ENCODE data around the gene TBL2.
"Not testable (repeated sequence)": the region's sequence is repeated elsewhere in the genome, so short reads cannot be mapped to it uniquely, and the experiment has no call there.

The TBL2 gene

DNA sequence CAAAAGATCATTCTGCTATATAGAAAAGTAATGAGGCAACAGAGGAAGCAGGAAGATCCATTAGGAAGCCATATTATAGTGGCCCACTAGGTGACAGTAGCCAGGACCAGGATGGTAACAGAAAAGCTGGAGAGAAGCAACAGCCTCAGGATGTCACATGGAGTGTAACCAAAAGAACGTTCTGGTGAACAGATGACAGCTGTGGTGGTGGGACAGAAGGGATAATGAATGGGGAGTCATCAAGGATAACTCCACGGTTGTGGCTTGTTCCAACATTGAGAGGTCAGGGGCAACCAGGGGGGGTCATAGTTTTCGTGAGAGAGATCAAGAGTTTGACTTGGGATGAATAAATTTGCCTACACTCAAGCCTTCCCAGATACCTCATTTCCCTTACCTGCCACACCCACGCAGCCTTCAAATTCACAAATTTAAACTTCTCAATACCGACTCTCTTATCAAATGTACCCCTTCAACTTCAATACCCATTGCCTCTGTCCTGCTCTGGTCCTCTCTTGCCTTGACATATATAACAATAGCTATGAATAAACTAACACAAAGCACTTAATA, 9.3 kb downstream of the TBL2 start:
- no peak for DNase-seq

GRCh38 chr7:73567846-73568685, 10.3 kb downstream of the TBL2 start:
- no peak for DNase-seq

DNA sequence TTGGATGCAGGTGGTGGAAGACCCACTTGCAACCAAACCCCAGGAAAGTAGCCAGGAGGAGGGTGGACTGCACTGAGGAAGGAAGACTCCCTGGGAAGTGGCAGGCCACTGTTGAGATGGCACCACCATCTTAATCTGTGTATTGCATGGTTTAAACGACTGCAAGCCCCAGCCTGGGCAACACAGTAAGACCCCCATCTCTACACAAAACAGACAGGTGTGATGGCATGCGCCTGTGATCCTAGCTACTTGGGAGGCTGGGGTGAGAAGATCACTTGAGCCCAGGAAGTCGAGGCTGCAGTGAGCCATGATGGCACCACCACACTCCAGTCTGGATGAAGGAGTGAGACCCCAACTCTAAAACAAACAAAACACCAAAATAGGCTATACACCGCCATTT, 11.2 kb downstream of the TBL2 start:
- DNase-seq, result no peak

- DNase-seq, result not testable (repeated sequence)
Measured at GRCh38 chr7:73566431-73566830, 11.9 kb downstream of the TBL2 start.

DNA sequence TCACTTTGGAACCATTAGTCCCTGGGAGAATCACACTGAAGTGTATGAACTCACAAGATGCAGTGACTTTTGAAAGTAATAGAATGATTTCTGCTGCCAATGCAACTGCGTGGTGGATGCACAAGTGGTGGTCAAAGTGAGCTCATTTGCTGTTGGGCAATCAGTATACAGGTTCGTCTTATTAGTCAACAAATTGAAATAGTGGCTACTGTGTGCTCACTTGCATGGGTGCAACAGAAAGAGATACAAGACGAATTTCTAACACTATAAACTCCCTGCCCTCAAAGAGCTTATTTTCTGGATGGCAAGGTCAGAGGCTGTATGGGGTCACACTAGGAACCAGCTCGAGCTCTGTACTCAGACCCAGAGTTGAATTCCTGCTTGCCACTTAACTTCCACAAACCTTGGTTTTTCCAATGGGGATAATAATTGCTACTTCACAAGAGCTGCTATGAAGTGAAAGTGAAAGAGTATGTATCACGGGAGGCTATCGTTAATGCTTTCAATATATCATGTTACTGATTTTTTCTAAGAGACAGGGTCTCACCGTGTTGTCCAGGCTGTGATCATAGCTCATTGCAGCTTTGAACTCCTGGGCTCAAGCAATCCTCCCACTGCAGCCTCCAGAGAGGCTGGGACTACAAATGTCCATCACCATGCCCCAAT, 12.6 kb downstream of the TBL2 start:
- no peak for DNase-seq

DNA sequence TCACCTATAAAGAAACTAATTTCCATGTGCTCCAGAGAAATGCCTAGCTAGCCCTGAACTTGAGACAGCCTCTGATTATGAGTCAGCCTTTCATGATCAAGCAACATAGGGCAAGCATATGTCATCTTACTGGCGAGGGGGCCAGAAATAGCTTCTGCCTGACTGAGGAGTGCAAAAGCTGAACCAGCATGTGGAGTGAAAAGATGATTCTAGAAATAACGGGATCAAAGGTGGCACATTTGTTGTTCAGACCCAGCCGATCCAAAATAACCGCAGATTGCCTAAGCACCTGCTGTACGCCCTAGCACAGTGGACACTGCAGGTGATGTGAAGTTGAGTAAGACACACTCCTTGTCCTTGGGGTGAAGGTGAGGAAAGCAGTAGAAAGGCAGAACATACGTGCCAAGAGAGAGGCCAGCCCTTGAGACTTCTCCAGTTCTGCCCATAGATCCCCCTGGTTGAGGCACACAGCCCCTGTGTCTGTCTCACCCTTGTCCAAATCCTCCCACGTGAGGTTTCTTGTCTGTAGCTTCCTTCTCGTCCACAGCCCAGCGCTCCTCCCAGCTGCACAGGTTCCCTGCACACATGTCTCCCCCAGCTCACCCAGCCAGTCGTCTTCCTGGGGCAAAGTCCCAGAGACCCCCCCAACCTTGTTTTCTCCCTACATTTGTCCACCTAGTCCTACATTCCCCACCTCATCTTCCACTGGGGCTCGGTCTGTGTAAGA, 18.1 kb downstream of the TBL2 start:
- DNase-seq, result no peak

GRCh38 chr7:73557397-73558257, 20.8 kb downstream of the TBL2 start, which contains the start of gene BCL7B:
Gene BCL7B, minus strand, starts transcription at chr7:73557690. Its CDS starts 112 bp downstream, at chr7:73557578.
- peak; percentile 76 for DNase-seq

GRCh38 chr7:73557108-73557396, 21.3 kb downstream of the TBL2 start:
- peak; percentile 89 for DNase-seq

GRCh38 chr7:73556208-73557107, 21.9 kb downstream of the TBL2 start:
- no peak for DNase-seq

DNA sequence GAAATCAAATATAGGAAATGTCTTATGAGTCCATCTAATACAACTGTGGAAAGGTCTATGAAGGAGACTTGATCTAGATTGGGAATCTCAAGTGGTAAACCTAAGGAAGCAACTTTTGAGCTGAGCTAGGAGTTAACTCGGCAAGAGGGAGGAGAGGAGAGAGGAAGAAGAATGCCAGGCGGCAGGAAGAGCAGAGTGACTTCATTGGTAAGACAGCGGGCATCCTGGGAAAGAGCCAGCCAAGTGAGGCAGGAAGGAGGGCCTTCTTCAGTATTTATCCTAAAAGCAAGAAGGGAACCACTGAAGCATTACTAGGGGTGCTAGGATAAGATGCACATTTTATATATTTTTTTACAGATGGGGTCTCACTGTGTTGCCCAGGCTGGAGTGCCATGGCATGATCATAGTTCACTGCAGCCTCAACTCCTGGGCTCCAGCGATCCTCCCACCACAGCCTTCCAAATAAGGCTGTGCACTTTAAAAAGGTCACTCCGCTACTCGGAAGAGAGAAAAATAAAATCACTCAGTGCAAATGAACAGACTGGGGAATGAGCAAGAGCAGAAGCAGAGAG, 22.9 kb downstream of the TBL2 start:
- DNase-seq, result no peak

- DNase-seq, result not testable (repeated sequence)
Measured at GRCh38 chr7:73550093-73550492, 28.3 kb downstream of the TBL2 start.

DNA sequence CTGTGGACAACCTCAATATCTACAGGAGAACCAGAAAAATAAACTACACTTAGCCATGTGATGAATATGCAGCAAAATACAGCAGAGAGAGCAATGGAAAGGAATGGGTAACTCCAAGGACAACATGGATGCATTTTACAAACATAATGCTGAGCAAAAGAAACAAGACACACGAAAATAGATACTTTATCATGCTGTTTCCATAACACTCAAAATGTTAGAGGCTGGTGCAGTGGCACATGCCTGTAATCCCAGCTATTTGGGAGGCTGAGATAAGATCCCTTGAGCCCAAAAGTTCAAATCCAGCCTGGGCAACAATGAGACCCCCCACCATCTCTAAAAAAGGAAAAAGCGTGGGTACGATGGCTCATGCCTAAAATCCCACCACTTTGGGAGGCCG, 29.2 kb downstream of the TBL2 start:
- DNase-seq, result no peak

DNA sequence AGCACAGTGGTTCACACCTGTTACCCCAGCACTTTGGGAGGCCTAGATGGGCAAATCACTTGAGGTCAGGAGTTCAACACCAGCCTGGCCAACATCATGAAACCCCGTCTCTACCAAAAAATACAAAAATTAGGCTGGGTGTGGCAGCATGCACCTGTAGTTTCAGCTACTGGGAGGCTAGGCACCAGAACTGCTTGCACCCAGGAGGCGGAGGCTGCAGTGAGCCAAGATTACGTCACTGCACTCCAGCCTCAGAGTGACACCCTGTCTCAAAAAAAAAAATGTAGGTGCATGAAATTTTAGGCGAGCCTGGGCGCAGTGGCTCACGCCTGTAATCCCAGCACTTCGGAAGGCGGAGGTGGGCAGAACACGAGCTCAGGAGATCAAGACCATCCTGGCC, 30.5 kb downstream of the TBL2 start:
- DNase-seq, result no peak

DNA sequence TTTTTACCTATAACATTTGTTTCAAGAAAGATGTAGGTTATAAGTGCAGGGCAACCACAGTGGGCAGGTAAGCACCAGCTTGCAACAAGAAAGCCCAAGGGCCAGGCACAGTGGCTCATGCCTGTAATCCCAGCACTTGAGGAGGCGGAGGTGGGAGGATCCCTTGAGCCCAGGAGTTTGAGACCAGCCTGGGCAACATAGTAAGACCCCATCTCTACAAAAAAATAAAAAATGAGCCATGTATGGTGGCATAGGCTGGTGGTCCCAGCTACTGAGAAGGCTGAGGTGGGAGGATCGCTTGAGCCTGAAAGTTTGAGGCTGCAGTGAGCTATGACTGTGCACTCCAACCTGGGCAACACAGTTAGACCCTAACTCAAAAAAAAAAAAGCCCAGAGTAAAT, 33.7 kb downstream of the TBL2 start:
- no peak for DNase-seq

GRCh38 chr7:73541722-73542121, 36.7 kb downstream of the TBL2 start:
- no peak for DNase-seq

- DNase-seq, result no peak
Measured at GRCh38 chr7:73539709-73540108, 38.7 kb downstream of the TBL2 start.

GRCh38 chr7:73538510-73538909, 39.9 kb downstream of the TBL2 start:
- DNase-seq, result not testable (repeated sequence)

DNA sequence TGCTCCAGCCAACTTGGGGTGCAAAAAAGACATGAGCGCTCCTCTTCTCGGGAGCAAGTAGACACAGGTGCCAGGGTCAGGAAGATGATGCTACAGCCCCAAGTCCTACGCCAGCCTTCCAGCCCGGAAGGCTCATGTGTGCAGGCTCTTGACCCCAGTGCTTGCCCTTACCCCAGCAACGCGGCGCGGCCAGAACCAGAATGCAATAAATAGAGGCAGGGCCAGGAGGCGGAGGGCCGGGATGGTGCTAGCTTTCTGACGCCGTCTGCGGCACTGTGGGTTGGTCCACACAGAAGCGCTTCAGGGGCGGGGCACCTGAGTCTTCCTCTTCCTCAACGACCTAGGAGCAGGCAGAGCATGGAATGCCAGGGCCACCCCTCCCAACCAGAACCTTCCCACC, 41.3 kb downstream of the TBL2 start:
- no peak for DNase-seq

GRCh38 chr7:73536479-73536878, 41.9 kb downstream of the TBL2 start:
- DNase-seq, result no peak

DNA sequence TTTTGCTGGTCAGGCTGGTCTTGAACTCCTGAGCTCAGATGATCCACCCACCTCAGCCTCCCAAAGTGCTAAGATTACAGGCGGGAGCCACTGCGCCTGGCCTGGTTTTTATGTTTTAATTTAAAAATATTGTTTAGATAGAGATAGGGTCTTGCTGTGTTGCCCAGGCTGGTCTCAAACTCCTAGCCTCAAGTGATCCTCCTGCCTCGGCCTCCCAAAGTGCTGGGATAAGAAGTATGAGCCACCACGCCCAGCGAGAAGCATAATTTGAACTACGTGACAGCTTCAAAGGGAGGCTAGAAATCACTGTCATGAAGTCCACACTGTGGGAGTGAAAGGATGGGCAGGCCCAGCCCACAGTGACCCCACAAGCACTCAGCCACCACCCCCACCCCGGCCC, 42.5 kb downstream of the TBL2 start:
- not testable (repeated sequence) for DNase-seq

GRCh38 chr7:73533742-73534141, 44.6 kb downstream of the TBL2 start:
- no peak for DNase-seq
